IMR-90 (cell line): Measurements from ENCODE around the gene CACNG7. TPM values are rescaled to one million over a fixed set of nuclear protein-coding genes. Genes with fewer than 3 reads are reported as not detected.

ENCODE experiments used
- ATAC-seq: fragments of 200-7000 bp; cut with Tn5 transposase; 2 replicates; pipeline ENCODE4 v1.9.1; 2020; ENCODE audit warnings: low read depth, mild to moderate bottlenecking, moderate library complexity
- BruUV-seq: library from RNA; stranded (reverse); fragments of 400-500 nt; replicated peaks from 2 replicates; lab custom pipeline; 2021; lab: Mats Ljungman, UMichigan
- CTCF ChIA-PET: fragments of 300-600 bp; formaldehyde crosslinking; extraction: SDS; loops from one replicate; lab custom pipeline; 2021; ENCODE audit warnings: antibody characterized with exemption; lab: Yijun Ruan, JAX
- POLR2A ChIA-PET: fragments of 300-600 bp; sonication (Branson Sonifier 250); formaldehyde crosslinking; loops from one replicate; lab custom pipeline; 2022; ENCODE audit warnings: antibody characterized with exemption; ENCODE audit not compliant: unreplicated experiment; lab: Charles Lee
- DNase-seq: peaks from one replicate; pipeline ENCODE4 v3.0.0; 2013
- H2AFZ ChIP-seq: replicated peaks from 2 replicates; pipeline ENCODE3; 2013; ENCODE audit warnings: low read length, mild to moderate bottlenecking; ENCODE audit not compliant: poor library complexity
- H2AK5ac ChIP-seq: 2 replicates; pipeline ENCODE4 v1.6.1; 2013; ENCODE audit warnings: low read depth, low read length, inconsistent platforms
- H2AK9ac ChIP-seq: replicated peaks from 2 replicates; pipeline ENCODE3; 2013; ENCODE audit warnings: mild to moderate bottlenecking, low read depth, low read length, moderate library complexity; ENCODE audit not compliant: poor library complexity
- H2BK120ac ChIP-seq: 2 replicates; pipeline ENCODE4 v1.6.1; 2013; ENCODE audit warnings: low read depth, low read length, inconsistent platforms
- H2BK15ac ChIP-seq: 3 replicates; pipeline ENCODE4 v1.6.1; 2013; ENCODE audit warnings: low read depth, low read length, inconsistent platforms
- H2BK20ac ChIP-seq: 2 replicates; pipeline ENCODE4 v1.6.1; 2013; ENCODE audit warnings: low read depth, mild to moderate bottlenecking, inconsistent platforms, low read length, moderate library complexity
- H2BK5ac ChIP-seq: 2 replicates; pipeline ENCODE4 v1.6.1; 2013; ENCODE audit warnings: mild to moderate bottlenecking, low read depth, low read length, inconsistent platforms; ENCODE audit not compliant: poor library complexity, severe bottlenecking
- H3K14ac ChIP-seq: replicated peaks from 2 replicates; pipeline ENCODE4 v1.6.1; 2013; ENCODE audit warnings: low read depth, low read length, inconsistent platforms
- H3K18ac ChIP-seq: 2 replicates; pipeline ENCODE4 v1.6.1; 2013; ENCODE audit warnings: low read depth, low read length, control low read depth
- H3K23ac ChIP-seq: 2 replicates; pipeline ENCODE4 v1.6.1; 2013; ENCODE audit warnings: low read depth, low read length, inconsistent platforms
- H3K27ac ChIP-seq: 2 replicates; pipeline ENCODE4 v1.5.1; 2013; ENCODE audit warnings: mild to moderate bottlenecking, control low read depth, low read length; ENCODE audit not compliant: insufficient read depth
- H3K27me3 ChIP-seq: 2 replicates; pipeline ENCODE4 v1.6.1; 2013; ENCODE audit warnings: low read length; ENCODE audit not compliant: control insufficient read depth, insufficient read depth
- H3K36me3 ChIP-seq: 2 replicates; pipeline ENCODE4 v1.6.1; 2013; ENCODE audit warnings: low read length, mixed read lengths; ENCODE audit not compliant: control insufficient read depth, insufficient read depth
- H3K4ac ChIP-seq: 2 replicates; pipeline ENCODE4 v1.6.1; 2013; ENCODE audit warnings: low read depth, low read length, inconsistent platforms
- H3K4me1 ChIP-seq: 2 replicates; pipeline ENCODE4 v1.6.1; 2013; ENCODE audit warnings: low read length, mixed read lengths; ENCODE audit not compliant: control insufficient read depth, insufficient read depth
- H3K4me2 ChIP-seq: 2 replicates; pipeline ENCODE4 v1.6.1; 2013; ENCODE audit warnings: low read depth, mild to moderate bottlenecking, control low read depth, low read length, moderate library complexity
- H3K4me3 ChIP-seq: 2 replicates; pipeline ENCODE4 v1.5.1; 2013; ENCODE audit warnings: low read depth, mild to moderate bottlenecking, control low read depth, low read length, moderate library complexity; ENCODE audit not compliant: insufficient read depth
- H3K56ac ChIP-seq: 2 replicates; pipeline ENCODE4 v1.6.1; 2013; ENCODE audit warnings: low read length, inconsistent platforms; ENCODE audit not compliant: insufficient read depth; ENCODE audit errors: extremely low read depth
- H3K79me1 ChIP-seq, 2 experiments: 2 replicates each; pipeline ENCODE4 v1.6.1; 2013; ENCODE audit warnings: low read length in 2 of 2, inconsistent platforms in 1 of 2, low read depth in 1 of 2
- H3K9ac ChIP-seq: 2 replicates; pipeline ENCODE4 v1.6.1; 2013; ENCODE audit warnings: low read depth, low read length, control low read depth
- H3K9me1 ChIP-seq: 2 replicates; pipeline ENCODE4 v1.6.1; 2013; ENCODE audit warnings: low read length, inconsistent platforms; ENCODE audit not compliant: insufficient read depth
- H3K9me3 ChIP-seq: 2 replicates; pipeline ENCODE4 v1.6.1; 2013; ENCODE audit warnings: low read length; ENCODE audit not compliant: control insufficient read depth, insufficient read depth
- H4K20me1 ChIP-seq: 2 replicates; pipeline ENCODE4 v1.6.1; 2013; ENCODE audit warnings: low read length, inconsistent platforms; ENCODE audit not compliant: insufficient read depth
- H4K5ac ChIP-seq: 2 replicates; pipeline ENCODE4 v1.6.1; 2013; ENCODE audit warnings: mild to moderate bottlenecking, low read depth, low read length, control low read depth
- H4K8ac ChIP-seq, 2 experiments: 2 replicates each; pipeline ENCODE4 v1.6.1; 2013; ENCODE audit warnings: low read depth in 2 of 2, low read length in 2 of 2, control low read depth in 1 of 2, inconsistent platforms in 1 of 2
- H4K91ac ChIP-seq: 2 replicates; pipeline ENCODE4 v1.6.1; 2013; ENCODE audit warnings: low read depth, low read length, inconsistent platforms; ENCODE audit not compliant: insufficient read depth
- BHLHE40 ChIP-seq: fragments of 150-350 bp; IDR thresholded peaks from 2 replicates; pipeline ENCODE4 v1.6.1; 2016; ENCODE audit warnings: mild to moderate bottlenecking, low read depth, low read length
- CEBPB ChIP-seq: IDR thresholded peaks from 2 replicates; pipeline ENCODE4 v1.6.1; 2012; ENCODE audit warnings: low read depth, low read length, improper control_type of control experiment
- CHD1 ChIP-seq: IDR thresholded peaks from 2 replicates; pipeline ENCODE4 v1.6.1; 2012; ENCODE audit warnings: low read depth, low read length, improper control_type of control experiment
- CTCF ChIP-seq: conservative IDR thresholded peaks from 2 replicates; pipeline ENCODE4 v1.5.1; 2012; ENCODE audit warnings: mild to moderate bottlenecking, low read depth, low read length, improper control_type of control experiment
- ELK1 ChIP-seq: fragments of 150-350 bp; IDR thresholded peaks from 2 replicates; pipeline ENCODE4 v1.6.1; 2016; ENCODE audit warnings: low read depth, mild to moderate bottlenecking, low read length, moderate library complexity, borderline replicate concordance
- FOS ChIP-seq: fragments of 150-350 bp; IDR thresholded peaks from 2 replicates; pipeline ENCODE4 v1.6.1; 2016; ENCODE audit warnings: low read depth, low read length
- MAFK ChIP-seq: IDR thresholded peaks from 2 replicates; pipeline ENCODE4 v1.6.1; 2012; ENCODE audit warnings: low read depth, low read length, improper control_type of control experiment
- MAZ ChIP-seq: IDR thresholded peaks from 2 replicates; pipeline ENCODE4 v1.6.1; 2012; ENCODE audit warnings: low read depth, mild to moderate bottlenecking, low read length, improper control_type of control experiment, moderate library complexity, borderline replicate concordance
- MXI1 ChIP-seq: IDR thresholded peaks from 2 replicates; pipeline ENCODE4 v1.6.1; 2012; ENCODE audit warnings: low read depth, mild to moderate bottlenecking, low read length, moderate library complexity, borderline replicate concordance
- NFE2L2 ChIP-seq: fragments of 150-350 bp; IDR thresholded peaks from 2 replicates; pipeline ENCODE4 v1.6.1; 2016; ENCODE audit warnings: low read depth, mild to moderate bottlenecking, low read length
- POLR2A ChIP-seq: IDR thresholded peaks from 2 replicates; pipeline ENCODE4 v1.6.1; 2012; ENCODE audit warnings: mild to moderate bottlenecking, low read depth, low read length
- RCOR1 ChIP-seq: IDR thresholded peaks from 2 replicates; pipeline ENCODE4 v1.6.1; 2012; ENCODE audit warnings: mild to moderate bottlenecking, low read length, improper control_type of control experiment; ENCODE audit not compliant: insufficient replicate concordance
- RFX5 ChIP-seq: IDR thresholded peaks from 2 replicates; pipeline ENCODE4 v1.8.0; 2012; ENCODE audit warnings: low read depth, mild to moderate bottlenecking, low read length, moderate library complexity
- SMC3 ChIP-seq: fragments of 150-350 bp; IDR thresholded peaks from 2 replicates; pipeline ENCODE4 v1.6.1; 2016; ENCODE audit warnings: low read depth, mild to moderate bottlenecking, antibody characterized with exemption, low read length, moderate library complexity
- USF2 ChIP-seq: fragments of 150-350 bp; IDR thresholded peaks from 2 replicates; pipeline ENCODE4 v1.6.1; 2017; ENCODE audit warnings: mild to moderate bottlenecking, antibody characterized with exemption, low read length, low read depth
- WGBS, 2 experiments: methylation state at CpG; one replicate each; pipeline versions ENCODE4 v1.1.5 to v1.1.7; 2013; ENCODE audit warnings: missing lambda C conversion rate in 2 of 2; ENCODE audit not compliant: insufficient read length in 1 of 2; ENCODE audit errors: extremely low coverage in 2 of 2; 5-methylcytosine and 5-hydroxymethylcytosine counted together
- dilution Hi-C: fragments of 300-500 bp; cut with HindIII; formaldehyde crosslinking; loops from one replicate; pipeline ENCODE4 v1.14.3; 2018; ENCODE audit warnings: low sequenced_read_pairs; ENCODE audit not compliant: unreplicated experiment
- in situ Hi-C: fragments of 300-500 bp; cut with MboI; formaldehyde crosslinking; loops from 3 replicates; pipeline ENCODE4 v1.14.3; 2019; ENCODE audit warnings: low sequenced_read_pairs, inconsistent platforms, mixed read lengths
- intact Hi-C: fragments of 100-400 bp; cut with micrococcal nuclease; formaldehyde crosslinking; loops from 2 replicates; pipeline ENCODE4 v1.10.0; 2022
- polyA plus RNA-seq, 3 experiments: library from polyadenylated mRNA; depleted of rRNA; stranded (reverse); fragments of >200 nt; gene quantifications; 2 replicates each; pipeline ENCODE4 v1.2.3, GENCODE V29; 2012; ENCODE audit warnings: low replicate concordance in 1 of 3
- total RNA-seq: library from RNA; depleted of rRNA; stranded (reverse); fragments of >200 nt; gene quantifications from 2 replicates; pipeline ENCODE4 v1.2.3, GENCODE V29; 2012

CACNG7 gene
- total and polyA plus RNA-seq, 2 of the 4 experiments (the other 2 are of a cell fraction) = 0.36 to 6.7 TPM

GRCh38 chr19:53983457-53984289 lies 74.6 kb downstream of the CACNG7 start:
- Histone ChIP-seq H4K20me1 (no peaks in the 10 kb centered on the region), H4K91ac (no peak overlapping the region), H3K4me3 (no peak overlapping the region), H2BK120ac (no peak overlapping the region), H3K9me3 (no peaks in the 10 kb centered on the region), H2BK15ac (no peak overlapping the region), H2AFZ (no peak overlapping the region), H3K27me3 (peaks cover 15% of the 10 kb centered on the region; the same call in 1 of the 2 replicates), H2BK5ac (no peak overlapping the region), H4K8ac (no peak overlapping the region), H3K9ac (no peak overlapping the region), H3K56ac (no peak overlapping the region), H3K23ac (no peak overlapping the region), H3K18ac (no peak overlapping the region), H3K14ac (no peak overlapping the region), H2AK5ac (no peak overlapping the region), H3K79me1 (no peaks in the 10 kb centered on the region), H2BK20ac (no peak overlapping the region), H3K36me3 (no peaks in the 10 kb centered on the region), H3K4me2 (no peak overlapping the region), H3K4me1 (no peaks in the 10 kb centered on the region), H4K5ac (no peak overlapping the region), H3K9me1 (no peaks in the 10 kb centered on the region), H2AK9ac (no peak overlapping the region), H3K4ac (no peak overlapping the region), H3K27ac (no peak overlapping the region)
- intact Hi-C loops = no loop called here
- dilution Hi-C loops = no loop called here
- DNase-seq (no peak), ATAC-seq (no peak)
- ChIA-PET CTCF (no interaction called here), POLR2A (no interaction called here)
- in situ Hi-C loops = no loop called here
- no TSS peak for BruUV-seq
- 96% methylated on average over 11 of the region's 24 CpGs; no CpG with 5 or more reads in 1 of the 2 experiments for WGBS, 2 experiments
- TF ChIP-seq USF2 (no peak), CEBPB (no peak), NFE2L2 (no peak), MXI1 (no peak), CTCF (no peak), RCOR1 (no peak), MAFK (no peak), POLR2A (no peak), ELK1 (no peak), CHD1 (no peak), MAZ (no peak), SMC3 (no peak), BHLHE40 (no peak), RFX5 (no peak), FOS (no peak)
